ENCODE results near the gene EXD3. TPM values are rescaled to one million over a fixed set of nuclear protein-coding genes. Genes with fewer than 3 reads are reported as not detected.

The EXD3 gene
- total RNA-seq, 1 donor from 2014 or later = 8.6 TPM

DNA sequence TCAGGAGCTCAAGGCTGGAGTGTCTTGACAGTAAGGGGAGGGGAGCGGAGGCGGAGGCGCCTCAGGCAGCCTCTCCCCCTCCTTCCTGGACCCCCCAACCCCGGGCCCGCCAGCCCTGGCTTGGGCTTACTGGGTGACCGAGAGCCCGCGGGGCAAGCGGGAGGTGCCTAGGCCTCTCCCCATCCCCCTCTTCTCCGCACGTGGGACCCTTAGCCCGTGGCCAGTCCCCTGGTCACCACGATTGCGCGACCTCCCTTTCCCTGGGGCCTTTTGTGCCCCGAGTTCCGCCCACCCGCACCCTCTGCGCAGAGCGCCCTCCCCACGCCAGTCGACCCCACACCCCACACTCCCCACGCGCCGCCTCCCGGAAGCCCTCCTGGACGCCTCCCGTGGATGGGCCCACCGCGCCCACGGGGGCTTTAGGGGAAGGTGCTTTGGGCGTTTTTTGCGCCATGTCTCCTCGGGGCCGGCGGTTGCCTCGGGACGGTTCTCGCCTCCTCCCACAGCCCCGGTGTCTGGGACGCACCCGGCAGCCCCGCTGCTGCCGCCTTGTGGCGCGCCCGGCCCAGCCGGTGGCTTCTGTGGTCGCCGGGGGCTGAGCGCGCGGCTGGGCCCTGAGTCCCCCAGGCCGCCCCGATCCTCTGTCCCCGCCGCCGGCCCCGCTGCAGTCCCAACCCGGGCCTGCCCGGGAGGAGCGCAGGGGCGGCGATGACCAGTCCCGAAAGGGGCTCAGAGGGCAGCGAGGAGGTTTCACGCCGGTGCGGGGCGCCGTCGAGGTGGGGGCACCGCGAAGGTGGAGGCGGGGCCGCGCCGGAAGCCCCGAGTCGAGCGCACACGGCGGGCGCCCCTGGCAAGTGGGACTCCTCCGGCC, 142.3 kb downstream of the EXD3 start:
- peaks cover 1% of the 10 kb centered on the region for H3K36me3 ChIP-seq (ENCODE audit: control insufficient read depth, insufficient read depth, low read length)
- no peak overlapping the region for H3K4me3 ChIP-seq (ENCODE audit: low read depth, low read length)
- DNase-seq (ENCODE audit: low read depth) = no peak
- no peaks in the 10 kb centered on the region for H3K27me3 ChIP-seq (ENCODE audit: control insufficient read depth, insufficient read depth, low read length)
- TF ChIP-seq, protein P1, sequence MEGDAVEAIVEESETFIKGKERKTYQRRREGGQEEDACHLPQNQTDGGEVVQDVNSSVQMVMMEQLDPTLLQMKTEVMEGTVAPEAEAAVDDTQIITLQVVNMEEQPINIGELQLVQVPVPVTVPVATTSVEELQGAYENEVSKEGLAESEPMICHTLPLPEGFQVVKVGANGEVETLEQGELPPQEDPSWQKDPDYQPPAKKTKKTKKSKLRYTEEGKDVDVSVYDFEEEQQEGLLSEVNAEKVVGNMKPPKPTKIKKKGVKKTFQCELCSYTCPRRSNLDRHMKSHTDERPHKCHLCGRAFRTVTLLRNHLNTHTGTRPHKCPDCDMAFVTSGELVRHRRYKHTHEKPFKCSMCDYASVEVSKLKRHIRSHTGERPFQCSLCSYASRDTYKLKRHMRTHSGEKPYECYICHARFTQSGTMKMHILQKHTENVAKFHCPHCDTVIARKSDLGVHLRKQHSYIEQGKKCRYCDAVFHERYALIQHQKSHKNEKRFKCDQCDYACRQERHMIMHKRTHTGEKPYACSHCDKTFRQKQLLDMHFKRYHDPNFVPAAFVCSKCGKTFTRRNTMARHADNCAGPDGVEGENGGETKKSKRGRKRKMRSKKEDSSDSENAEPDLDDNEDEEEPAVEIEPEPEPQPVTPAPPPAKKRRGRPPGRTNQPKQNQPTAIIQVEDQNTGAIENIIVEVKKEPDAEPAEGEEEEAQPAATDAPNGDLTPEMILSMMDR (IDR thresholded peaks at IDR 0.05; ENCODE audit: insufficient read depth, low read length, poor library complexity, severe bottlenecking) = no peak

DNA sequence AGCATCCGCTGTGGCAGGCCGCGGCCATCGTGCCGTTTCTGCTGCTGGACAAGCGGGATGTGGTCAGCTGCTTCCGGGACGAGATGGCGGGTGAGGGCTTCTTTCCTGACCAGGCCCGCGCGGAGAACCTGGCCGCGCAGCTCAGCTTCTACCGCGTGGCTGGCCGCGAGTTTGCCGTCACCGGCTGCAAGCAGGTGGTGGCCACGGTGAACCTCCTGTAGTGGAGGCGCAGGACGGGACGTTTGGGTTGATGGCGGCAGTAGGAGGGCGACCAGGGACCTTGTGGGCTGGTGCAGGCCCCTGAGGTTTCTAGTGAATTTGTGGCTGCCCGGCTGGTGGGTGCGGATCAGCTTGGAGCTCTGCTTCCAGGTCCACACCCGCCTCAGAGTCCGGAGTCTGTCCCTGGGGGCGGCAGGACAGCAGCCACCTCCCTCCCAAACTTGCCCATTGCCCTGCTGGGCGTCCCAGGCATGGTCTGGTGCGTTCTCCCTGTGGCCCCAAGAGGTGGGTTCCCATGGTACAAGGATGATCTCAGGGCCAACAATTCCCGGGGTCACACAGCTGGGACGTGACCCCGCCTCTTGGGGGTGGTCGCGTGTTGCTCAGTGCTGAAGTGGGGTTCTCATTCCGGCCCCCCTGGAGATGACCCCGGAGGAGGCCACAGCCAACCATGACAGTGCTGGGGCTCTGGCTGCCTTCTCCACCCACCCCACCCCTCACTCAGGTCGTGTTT, 143.1 kb downstream of the EXD3 start:
- H3K36me3 ChIP-seq (ENCODE audit: control insufficient read depth, insufficient read depth, low read length) = peaks cover 1% of the 10 kb centered on the region
- TF ChIP-seq, protein P1 (IDR thresholded peaks at IDR 0.05; ENCODE audit: insufficient read depth, low read length, poor library complexity, severe bottlenecking) = no peak
- H3K4me3 ChIP-seq (ENCODE audit: low read depth, low read length) = no peak overlapping the region
- no peak for DNase-seq (ENCODE audit: low read depth)
- H3K27me3 ChIP-seq (ENCODE audit: control insufficient read depth, insufficient read depth, low read length) = no peaks in the 10 kb centered on the region

DNA sequence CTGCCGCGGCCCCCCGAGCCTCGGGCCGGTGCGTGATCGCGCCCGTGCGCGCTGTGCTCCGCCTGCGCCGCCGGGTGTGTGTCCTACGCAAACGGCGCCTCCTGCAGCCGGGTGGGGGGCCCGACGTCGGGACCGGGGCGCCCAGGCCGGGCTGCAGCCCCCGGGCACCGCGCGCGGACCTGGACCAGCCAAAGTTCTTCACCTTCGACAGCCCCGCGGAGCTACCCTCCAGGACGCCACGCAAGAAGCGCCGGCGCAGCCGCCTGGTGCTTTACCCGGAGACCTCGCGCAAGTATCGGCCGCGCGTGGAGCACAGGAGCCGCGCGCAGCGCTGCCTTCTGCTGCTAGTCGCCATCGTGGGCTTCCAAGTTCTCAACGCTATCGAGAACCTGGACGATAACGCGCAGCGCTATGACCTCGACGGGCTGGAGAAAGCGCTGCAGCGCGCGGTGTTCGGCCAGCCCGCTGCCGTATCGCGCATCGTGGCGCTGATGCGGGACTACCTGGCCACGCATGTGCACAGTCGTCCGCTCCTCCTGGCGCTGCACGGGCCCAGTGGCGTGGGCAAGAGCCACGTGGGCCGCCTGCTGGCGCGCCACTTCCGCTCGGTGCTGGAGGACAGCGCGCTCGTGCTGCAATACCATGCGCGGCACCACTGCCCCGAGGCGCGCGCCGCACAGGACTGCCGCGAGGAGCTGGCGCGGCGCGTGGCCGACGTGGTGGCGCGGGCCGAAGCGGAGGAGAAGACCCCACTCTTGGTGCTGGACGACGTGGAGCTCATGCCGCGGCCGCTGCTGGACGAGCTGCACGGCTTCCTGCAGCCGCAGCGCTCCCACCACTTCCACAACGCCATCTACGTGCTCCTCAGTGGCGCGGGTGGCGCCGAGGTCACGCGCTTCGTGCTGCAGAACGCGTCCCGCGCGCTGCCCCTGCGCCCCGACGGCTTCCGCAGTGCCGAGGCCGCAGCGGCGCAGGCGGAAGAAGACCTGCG, 143.9 kb downstream of the EXD3 start:
- no peak for DNase-seq (ENCODE audit: low read depth)
- peaks cover 1% of the 10 kb centered on the region for H3K36me3 ChIP-seq (ENCODE audit: control insufficient read depth, insufficient read depth, low read length)
- TF ChIP-seq, protein P1 (IDR thresholded peaks at IDR 0.05; ENCODE audit: insufficient read depth, low read length, poor library complexity, severe bottlenecking) = no peak
- peak overlapping the region; percentile 61 for H3K4me3 ChIP-seq (ENCODE audit: low read depth, low read length)
- no peaks in the 10 kb centered on the region for H3K27me3 ChIP-seq (ENCODE audit: control insufficient read depth, insufficient read depth, low read length)

DNA sequence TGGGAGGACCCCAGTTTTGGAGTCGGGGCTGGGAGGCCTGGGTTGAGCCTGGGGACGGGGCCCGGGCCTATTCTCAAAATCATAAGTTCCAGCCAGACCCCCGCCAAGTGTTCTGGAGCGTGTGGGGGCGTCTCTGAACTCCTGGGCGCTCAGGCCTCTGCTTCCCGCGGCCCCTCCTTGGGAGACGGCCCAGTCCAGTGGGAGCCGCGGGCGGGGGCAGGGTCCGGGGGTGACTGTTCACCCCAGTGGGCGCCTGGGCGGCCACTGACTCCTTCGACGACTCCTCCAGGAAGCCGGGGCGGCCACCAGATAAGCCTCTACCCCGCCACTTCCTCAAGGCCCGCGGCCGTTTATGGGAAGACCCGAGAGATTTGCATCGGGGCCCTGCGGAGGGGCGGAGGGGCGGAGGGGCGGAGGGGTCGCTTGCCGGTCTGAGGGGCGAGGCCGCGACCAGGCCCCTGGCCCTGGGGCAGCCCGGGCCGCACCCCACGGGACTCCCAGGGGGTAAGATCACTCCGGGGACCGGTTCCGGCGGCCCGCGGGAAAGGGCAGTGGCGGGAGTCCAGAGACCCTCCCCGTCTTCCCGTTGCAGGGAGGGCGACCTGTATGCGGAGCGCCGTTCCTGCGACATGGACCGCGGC, 144.8 kb downstream of the EXD3 start:
- no peak for DNase-seq (ENCODE audit: low read depth)
- H3K36me3 ChIP-seq (ENCODE audit: control insufficient read depth, insufficient read depth, low read length) = peaks cover 1% of the 10 kb centered on the region
- H3K27me3 ChIP-seq (ENCODE audit: control insufficient read depth, insufficient read depth, low read length) = no peaks in the 10 kb centered on the region
- H3K4me3 ChIP-seq (ENCODE audit: low read depth, low read length) = peak overlapping the region; percentile 61
- TF ChIP-seq, protein P1 (IDR thresholded peaks at IDR 0.05; ENCODE audit: insufficient read depth, low read length, poor library complexity, severe bottlenecking) = no peak

DNA sequence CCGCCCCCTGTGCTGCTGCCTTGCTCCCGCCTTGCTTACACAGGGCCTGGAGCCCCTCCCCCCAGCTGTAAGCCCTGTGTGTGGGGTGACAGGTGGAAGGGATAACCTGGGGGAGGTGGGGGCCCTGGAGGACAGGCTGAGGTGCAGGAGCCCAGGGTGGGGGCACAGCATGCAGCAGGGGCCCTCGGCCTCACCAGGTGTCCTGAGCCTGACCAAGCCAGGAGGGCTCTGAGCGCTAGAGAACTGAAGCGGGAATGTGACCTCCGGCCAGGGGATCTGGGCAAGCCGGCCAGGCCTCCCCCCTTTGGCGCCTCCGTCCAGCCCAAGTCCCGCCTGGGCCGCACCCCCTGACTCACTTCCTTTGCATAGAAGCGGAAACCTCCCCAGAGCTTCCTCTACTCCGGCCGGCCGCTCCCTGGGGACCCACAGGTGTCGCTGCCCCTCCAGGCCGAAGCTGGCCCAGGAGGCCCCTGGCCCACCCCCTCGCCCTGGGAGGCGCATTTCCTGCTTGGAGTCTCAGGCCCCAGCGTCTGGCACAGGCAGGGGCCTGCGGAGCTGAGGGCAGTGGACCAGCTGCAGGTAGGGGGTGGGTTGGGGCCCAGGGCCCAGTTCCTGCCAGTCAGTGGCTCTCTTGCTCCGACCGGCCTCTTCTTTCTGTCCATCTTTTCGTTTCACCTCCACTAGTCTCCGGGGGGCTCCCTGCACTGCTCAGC, 145.5 kb downstream of the EXD3 start, which contains the start of gene TOR4A:
Gene TOR4A, plus strand, starts transcription at position 398 of the 713 bp plus-strand sequence. CDS start 964 bp downstream, outside the sequence.
- H3K4me3 ChIP-seq (ENCODE audit: low read depth, low read length) = peak within 1 kb of the TSS; percentile 61
- peaks cover 1% of the 10 kb centered on the region for H3K36me3 ChIP-seq (ENCODE audit: control insufficient read depth, insufficient read depth, low read length)
- DNase-seq (ENCODE audit: low read depth) = peak; percentile 65
- no peaks in the 10 kb centered on the region for H3K27me3 ChIP-seq (ENCODE audit: control insufficient read depth, insufficient read depth, low read length)
- TF ChIP-seq, protein P1 (IDR thresholded peaks at IDR 0.05; ENCODE audit: insufficient read depth, low read length, poor library complexity, severe bottlenecking) = peak; percentile 46
